Urothelium cell line (cell line): ENCODE results near the gene BAMBI.

Source experiments
- DNase-seq: peaks from one replicate; pipeline ENCODE4 v3.0.0; 2011; ENCODE audit warnings: low spot score, mixed read lengths
- FAIRE-seq: peaks from 2 replicates; lab custom pipeline; 2011; peaks lifted over from hg19 to GRCh38; lab: Jason Lieb, UNC

Gene BAMBI

DNA sequence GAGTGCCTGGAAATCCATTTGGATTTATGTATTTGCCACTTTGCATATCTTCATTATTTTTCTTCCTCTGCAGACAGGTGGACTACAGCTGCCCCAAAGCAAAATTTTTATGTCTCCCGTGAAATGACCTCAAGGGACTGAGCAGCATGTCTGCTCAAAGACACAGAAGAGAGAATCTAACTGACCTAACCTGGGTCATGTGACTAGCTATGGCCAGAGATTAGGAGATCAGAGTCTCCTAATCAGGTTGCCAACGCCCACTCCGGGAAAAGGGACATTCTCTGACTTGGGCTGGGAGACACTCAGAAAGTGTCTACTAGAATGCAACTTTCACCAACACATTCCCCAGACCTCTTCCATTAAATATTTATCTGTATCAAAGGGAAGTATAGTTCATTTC is 2.5 kb upstream of the BAMBI start:
- no peak for FAIRE-seq
- no peak for DNase-seq

DNA sequence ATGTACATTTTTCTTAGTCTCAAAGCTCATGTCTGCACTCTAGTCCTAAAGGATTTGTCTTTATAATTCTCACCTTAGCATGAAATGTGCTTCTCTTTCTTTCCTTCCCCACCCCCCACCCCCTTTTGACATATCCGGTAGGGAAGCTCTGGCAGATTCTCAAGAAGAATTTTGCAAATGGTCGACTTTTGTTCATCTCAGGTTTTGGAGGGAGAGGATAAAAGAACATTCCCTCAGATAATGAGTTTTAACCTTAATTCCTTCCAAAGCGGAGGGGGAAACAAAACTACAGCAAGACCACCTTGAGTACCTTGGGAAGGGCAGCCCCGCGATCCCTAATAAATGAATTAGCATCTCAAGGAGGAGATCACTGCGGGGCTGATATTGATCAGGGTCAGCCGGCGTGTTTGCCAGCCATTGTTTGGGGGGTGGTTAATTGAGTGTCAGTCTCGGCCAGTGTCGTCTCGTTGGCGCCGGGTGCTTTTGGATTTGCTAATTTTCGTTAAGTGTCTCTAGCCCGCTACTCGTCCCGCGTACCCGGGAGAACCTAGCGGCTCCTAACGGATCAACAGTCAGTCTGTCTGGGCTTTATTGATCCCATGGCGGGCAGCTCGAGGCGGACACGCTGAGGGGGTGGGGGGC is 874 bp upstream of the BAMBI start:
- FAIRE-seq: no peak
- no peak for DNase-seq

DNA sequence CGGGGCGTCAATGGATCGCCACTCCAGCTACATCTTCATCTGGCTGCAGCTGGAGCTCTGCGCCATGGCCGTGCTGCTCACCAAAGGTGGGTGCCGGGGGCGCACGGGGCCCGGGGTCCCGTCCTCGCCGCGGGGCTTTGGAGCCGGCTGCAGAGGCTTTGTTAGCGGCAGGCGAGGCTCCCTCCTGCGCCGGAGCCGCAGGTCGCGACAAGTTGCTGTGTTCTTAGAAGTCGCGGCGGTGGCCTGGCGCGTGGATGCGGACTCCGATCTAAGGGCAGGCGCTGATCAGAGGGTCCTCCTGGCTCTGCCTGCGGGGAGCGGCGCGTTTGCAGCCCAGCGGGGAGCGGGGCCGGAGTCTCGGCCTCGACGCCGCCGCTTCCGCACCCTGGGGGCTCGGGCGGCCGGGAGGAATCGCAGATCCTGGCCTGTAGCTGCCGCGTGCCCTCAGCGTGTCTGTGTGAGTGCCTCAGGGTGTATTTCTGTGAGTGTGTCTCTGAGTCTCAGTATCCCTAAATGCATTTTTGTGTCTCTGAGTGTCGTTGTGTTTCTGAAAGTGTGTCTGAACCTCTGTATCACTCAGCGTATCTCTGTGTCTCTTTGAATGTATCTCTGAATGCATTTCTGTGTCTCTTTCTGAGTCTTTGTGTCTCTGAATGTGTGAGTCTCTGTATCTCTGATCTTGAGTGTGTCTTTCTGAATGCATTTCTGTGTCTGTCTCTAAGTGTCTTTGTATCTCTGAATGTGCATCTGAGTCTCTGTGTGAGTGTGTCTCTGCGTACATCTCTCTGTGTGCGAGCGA is 766 bp downstream of the BAMBI start:
- DNase-seq: no peak
- no peak for FAIRE-seq

DNA sequence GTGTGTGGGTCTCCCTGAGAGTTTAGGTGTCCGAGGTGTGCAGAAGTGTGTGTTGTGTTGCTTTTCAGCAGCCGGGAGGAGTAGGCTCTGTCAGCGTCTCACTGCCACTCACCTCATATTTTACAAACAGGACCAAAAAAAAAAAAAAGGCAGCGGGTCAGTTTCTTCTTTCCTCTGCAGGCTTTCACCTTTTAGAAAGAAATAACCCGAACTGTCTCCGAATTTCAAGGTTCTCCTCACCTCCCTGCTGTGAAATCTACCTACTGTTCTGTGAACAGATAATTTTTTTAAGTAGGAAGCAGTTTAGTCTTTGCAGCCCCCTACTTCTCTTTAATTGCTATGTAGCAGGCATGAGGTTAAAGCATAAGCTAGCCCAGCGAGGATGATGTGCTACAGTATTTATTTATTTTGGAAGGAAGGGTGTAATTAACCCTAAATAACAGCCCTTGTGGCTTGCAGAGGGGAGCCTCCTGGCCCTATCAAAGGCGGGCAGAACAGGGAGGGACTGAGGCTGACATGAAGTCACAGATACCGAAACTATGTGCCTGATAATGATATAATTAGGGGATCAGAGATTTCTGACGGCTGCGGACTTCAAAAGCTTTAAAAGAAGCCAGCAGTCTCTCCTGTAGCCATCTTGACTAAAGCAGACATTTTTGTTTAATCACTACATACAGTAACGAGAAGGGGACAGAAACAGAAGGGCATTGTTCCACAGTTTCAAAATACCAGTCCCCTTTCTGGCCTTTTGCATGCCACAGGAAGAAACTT is 1.6 kb downstream of the BAMBI start:
- DNase-seq (no peak), FAIRE-seq (no peak)

DNA sequence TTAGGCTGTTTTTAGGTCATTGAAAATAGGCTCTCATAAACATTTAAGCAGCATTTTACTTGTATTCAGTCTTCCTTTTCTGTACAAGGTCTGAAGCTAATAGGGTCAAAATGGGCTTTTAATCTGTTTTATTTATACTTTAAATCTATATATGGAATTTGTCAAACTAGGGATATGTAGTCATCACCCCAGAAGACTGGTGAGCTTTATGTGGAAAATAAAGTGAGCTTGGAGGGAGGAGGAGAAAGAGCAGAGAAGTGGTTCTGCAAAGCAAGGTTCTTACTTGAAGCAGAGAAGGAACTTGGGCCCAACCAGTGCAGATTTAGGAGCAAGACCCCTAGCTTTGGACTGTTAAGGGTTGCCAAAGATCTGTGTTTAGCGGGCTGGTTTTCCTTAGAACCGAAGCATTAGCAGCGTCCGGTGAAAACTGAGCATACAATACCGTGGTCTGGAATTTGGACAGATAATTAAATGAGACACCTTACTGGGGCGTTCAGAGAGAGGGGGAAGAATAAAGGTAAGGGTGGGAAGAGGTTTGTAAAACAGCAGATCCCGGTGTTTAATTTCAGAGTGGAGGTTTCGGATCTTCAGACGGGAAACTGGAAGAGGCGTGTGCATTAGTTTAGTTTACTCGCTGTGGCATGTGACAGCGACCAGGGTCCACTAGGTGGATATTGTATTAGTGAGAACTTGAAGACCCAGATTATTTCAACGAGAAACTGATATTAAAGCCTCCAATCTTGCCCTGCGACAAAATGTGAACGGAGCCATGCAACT is 2.4 kb downstream of the BAMBI start:
- FAIRE-seq (no peak), DNase-seq (no peak)

DNA sequence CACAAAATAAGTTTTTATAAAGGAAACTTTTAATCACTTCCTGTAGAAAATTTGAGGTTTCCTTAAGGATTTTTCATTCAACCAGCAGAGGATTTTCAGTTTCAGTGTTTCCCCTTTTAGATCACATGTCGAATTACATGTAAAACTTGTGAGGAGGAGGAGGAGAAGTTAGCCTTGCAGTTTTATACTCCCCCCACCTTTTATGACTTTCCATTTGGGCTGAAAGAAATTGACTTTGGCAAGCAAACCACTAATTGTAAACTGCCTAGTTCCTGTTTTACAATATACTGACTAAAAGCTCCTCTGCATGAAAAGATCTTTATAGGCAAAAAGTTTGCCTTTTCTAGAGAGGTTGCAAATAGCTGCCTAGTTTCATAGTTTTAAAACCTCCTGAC is 3.0 kb downstream of the BAMBI start:
- DNase-seq (no peak), FAIRE-seq (no peak)

DNA sequence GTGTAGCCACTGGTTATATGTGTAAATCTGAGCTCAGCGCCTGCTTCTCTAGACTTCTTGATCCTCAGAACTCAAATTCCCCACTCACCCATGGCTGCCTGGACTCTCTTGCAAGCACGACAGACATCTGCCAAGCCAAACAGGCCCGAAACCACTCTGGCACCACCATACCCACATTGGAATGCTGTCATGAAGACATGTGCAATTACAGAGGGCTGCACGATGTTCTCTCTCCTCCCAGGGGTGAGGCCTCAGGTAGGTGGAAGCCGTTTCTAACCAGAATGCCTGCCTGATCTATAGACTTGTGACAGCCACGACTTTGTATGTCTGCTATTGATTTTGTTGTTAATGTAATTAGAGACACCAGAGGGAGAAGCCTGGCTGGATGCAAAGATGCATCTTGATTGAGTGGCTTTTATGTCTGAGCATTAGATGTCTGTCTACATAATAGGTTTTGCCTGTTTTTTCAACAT is 4.0 kb downstream of the BAMBI start:
- DNase-seq: no peak
- no peak for FAIRE-seq

DNA sequence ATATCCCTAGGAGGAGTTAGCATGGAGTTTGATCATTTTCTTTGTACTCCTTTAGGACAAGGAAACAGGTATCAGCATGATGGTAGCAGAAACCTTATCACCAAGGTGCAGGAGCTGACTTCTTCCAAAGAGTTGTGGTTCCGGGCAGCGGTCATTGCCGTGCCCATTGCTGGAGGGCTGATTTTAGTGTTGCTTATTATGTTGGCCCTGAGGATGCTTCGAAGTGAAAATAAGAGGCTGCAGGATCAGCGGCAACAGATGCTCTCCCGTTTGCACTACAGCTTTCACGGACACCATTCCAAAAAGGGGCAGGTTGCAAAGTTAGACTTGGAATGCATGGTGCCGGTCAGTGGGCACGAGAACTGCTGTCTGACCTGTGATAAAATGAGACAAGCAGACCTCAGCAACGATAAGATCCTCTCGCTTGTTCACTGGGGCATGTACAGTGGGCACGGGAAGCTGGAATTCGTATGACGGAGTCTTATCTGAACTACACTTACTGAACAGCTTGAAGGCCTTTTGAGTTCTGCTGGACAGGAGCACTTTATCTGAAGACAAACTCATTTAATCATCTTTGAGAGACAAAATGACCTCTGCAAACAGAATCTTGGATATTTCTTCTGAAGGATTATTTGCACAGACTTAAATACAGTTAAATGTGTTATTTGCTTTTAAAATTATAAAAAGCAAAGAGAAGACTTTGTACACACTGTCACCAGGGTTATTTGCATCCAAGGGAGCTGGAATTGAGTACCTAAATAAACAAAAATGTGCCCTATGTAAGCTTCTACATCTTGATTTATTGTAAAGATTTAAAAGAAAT is 4.8 kb downstream of the BAMBI start:
- no peak for FAIRE-seq
- no peak for DNase-seq

DNA sequence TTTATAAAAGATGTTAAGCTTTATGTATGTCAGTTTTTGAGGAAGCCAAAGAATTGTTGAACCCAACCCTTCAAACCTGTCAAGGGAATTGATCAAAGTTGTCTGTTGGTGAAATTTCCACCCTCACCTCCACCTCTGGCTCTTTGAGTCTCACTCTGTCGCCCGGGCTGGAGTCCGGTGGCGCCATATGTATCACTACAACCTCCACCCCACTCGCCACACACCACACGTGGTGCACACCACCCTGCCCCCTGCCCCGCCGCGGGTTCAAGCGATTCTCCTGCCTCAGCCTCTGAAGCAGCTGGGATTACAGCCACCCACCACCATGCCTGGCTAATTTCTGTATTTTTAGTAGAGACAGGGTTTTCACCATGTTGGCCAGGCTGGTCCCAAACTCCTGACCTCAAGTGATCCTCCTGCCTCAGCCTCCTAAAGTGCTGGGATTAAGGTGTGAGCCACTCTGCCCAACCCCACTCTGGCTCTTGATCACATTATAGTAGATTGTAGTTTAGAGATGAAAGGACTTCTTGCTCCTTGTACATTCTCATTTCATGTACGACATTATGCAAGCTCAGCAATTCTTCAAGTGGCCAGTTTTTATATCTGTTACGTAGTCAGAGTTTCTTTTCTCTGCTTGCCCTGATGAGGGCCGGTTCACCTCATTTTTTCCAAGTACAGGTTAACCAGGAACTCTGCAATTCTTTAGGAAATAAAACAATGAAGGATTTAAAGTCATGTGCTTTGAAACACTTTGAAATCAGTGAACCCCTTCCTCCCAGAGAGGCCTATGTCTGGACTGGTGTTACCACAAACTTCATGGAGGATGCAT is 7.0 kb downstream of the BAMBI start:
- no peak for FAIRE-seq

DNA sequence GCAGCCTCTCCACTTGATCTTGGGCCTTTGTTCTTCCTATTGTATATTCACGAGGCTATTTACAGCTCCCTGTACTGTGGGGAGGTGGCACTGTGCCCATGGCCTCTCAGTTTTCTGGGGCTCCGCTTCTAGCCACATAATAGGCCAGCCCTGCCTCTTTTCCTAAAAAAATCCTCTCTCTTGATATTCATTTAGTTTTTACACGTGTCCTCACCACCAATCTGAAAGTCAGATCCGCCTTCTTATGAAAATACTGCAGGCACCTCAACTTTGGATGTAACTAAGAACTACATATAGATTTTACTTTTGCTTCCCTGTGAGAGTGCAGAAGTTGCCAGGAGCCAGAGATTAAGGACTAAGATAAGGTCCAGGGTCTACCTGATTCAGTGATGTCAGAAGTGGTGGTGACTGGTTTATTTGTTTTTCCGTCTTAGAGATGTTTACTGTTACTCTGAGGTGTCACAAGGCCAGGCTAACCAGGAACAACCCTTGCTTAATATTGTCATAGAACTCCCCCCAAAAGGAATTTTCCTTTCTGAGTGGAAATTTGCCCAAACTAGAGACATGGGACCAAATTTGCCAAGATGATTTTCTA is 7.8 kb downstream of the BAMBI start:
- DNase-seq (no peak), FAIRE-seq (no peak)

More for the DNA sequence above, 7.0 kb downstream of the BAMBI start:
- no peak for DNase-seq

DNA sequence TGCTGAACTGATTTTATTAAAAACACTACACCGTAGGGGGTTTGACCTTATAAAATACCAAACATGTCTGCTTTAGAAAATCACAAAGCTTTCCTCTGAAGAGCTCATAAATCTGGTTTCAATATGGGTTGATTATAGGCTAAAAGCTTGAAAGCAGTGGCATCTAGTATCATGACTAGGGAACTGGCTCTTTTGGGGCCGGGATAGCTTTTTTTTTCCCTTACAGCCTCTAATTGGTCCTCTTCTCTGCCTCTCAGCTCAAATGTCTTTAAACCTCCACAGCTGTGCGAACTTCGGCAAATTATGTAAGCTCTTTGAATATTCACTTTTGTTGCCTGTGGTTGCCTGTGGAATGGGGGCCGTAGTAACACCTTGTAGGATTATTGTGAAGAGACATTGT is 8.4 kb downstream of the BAMBI start:
- no peak for DNase-seq
- FAIRE-seq: no peak

DNA sequence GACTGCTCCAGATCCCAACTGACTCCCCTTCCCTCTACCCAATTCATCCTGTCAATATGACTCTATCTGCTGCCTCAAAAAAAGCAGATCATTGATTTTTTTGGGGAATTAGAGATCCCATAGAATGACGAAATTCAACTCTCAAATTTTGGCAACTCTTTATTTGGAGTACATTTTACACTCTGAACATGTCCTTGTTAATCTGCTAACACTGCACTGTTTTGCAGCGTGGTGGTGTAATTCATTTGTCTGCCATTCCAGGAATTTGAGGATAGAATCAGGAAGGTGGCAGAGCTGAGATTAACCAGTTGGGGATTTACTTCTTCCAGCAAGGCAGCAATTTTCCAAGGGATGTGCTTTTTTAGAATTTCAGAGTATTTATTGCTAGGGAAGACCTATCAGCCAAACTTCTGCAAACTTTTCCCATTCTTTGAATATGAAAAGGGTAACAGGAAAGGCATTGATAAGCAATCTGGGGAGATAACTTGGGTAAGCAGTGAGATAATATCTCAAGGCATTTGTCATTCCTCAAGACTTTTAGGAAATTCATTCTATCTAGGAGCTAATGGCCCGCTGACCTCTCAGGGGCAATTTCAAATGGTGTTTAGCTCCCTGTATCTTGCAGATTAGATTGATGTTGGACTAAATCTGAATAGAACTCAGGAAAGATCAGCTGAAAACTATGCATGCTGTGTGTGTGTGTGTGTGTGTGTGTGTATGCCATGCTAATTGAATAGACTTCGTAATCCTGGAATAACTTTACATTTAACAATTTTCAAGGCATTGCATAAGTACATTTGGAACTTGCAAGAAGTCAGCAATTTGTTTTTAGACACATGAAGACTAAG is 9.7 kb downstream of the BAMBI start:
- FAIRE-seq: no peak
- no peak for DNase-seq

DNA sequence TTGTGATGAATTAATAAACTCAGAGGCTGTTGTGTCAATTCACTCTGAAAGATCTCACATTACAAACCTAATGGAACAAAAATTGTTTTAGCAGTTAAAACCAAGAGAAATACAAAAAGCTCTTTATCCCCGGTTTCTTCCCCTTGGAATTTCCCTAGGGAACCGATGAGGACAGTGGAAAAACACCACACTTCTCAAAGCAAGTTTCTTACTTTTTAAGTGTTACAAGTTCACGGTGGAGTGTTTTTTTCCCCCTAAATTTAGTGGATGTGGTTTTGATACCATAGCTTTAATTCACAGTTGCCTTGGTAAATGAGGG is 10.3 kb downstream of the BAMBI start:
- FAIRE-seq (no peak), DNase-seq (no peak)

DNA sequence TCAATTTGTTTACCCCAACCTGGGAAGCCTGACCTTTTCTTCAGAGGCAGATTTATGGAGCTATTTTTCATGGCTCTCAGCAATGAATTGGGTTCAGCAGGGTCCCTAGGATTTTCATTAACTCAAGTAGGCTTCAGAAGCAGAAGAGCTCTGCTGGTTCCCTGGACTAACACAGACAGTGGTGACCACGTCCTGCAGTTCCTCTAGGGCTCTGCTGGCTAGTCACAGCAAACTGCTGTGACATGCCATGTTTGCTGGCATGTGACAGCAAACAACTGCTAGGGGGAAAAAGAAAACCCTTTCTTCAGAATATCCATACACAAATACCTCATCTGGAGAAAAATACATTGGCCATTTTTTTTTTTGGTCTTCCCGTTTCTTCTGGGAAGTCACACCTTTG is 13.2 kb downstream of the BAMBI start:
- DNase-seq (no peak), FAIRE-seq (no peak)

DNA sequence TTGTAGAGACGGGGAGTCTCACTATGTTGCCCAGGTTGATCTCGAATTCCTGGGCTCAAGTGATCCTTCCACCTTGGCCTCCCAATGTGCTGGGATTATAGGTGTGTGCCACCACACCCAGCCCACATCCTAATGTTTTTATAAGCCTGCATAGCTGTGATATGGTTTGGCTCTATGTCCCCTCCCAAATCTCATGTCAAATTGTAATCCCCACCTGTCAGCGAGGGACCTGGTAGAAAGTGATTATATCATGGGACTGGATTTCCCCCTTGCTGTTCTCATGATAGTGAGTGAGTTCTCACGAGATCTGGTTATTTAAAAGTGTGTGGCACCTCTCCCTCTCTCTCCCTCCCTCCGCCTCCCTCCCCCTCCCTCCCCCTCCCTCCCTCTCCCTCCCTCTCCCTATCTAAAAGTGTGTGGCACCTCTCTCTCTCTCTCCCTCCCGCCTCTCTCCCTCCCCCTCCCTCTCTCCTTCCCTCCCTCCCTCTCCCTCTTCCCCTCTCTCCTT is 13.9 kb downstream of the BAMBI start:
- no peak for FAIRE-seq
- no peak for DNase-seq

DNA sequence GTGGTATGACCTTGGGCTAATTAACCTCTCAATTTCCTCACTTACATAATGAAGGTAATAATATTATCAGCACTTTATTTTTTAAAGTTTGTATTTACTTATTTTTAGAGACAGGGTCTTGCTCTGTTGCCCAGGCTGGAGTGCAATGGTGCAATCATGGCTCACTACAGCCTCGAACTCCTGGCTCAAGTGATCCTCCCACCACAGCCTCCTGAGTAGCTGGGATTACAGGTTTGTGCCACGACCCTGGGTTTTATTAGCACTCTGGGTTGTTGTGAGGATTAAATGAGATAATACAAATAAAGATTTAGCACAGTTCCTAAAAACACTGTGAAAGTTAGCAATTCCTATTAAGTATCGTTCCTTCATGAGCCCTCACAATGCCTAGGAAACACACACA is 14.7 kb downstream of the BAMBI start:
- DNase-seq (no peak), FAIRE-seq (no peak)

DNA sequence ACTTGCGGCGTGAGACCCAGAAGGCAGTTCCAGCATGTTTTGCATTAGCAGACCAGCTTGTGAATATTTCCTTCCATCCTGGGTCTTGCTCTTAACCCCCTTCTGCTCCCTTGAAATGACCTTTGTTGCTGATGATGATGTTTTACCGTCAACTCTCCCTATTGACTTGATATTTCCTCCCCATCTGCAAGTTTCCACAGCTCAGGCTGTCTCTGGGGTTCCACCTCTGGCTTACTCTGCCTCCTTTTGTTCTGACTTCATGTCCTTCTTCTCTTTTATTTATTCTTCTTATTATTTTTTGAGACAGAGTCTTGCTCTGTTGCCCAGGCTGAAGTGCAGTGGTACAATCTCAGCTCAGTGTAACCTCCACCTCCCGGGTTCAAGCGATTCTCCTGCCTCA is 17.2 kb downstream of the BAMBI start:
- FAIRE-seq (no peak), DNase-seq (no peak)

DNA sequence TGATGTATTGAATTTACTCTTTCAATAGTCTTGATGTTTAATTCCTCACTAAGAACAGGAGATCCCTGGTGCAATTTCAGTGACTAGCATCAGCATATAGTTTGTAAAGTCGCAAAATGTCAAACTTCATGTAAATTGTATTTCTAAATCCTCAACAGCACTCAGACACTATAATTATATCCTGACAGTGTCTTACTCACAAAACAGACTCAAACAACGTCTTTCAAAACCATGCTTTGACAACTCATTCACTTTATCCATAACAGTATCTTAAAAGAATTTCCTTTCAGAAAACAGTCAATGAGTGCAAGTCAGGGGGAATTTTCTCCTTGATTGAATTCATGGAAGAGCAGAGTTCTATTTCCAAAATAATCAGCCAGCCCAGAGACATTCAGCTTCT is 20.8 kb downstream of the BAMBI start:
- DNase-seq (no peak), FAIRE-seq (no peak)
